Measurements from ENCODE around the gene IL27RA. TPM values are rescaled to one million over a fixed set of nuclear protein-coding genes. Genes with fewer than 3 reads are reported as not detected.

Gene IL27RA
- total RNA-seq, 4 donors from 2014 or later, result 3.0 to 5.5 (median 4.5) TPM

- 100% methylated on average over 1 of the region's 1 CpG for WGBS
- peaks cover 11 to 19% (median 12%) of the 10 kb centered on the region in 4 donors for H3K4me1 ChIP-seq
- no peak overlapping the region for H3K4me3 ChIP-seq
- no peak for TF ChIP-seq EP300 (IDR thresholded peaks at IDR 0.05)
- TF ChIP-seq CTCF (IDR thresholded peaks at IDR 0.05), result no peak
- no peak for TF ChIP-seq POLR2A (IDR thresholded peaks at IDR 0.05; ENCODE audit: low read depth)
- H3K27ac ChIP-seq (replicated peaks in 1 of 4), result no peak overlapping the region
- H3K9me3 ChIP-seq, result peaks cover 0 to 6% (median 0%) of the 10 kb centered on the region in 4 donors
- peaks cover 0 to 19% (median 11%) of the 10 kb centered on the region in 4 donors for H3K36me3 ChIP-seq
- H3K27me3 ChIP-seq, result no peaks in the 10 kb centered on the region
- intact Hi-C loops (cut with DNase I), result no loop called here
- no peak for DNase-seq (ENCODE audit: extremely low spot score)
Observed at GRCh38 chr19:13998426-13998825, 33.1 kb upstream of the IL27RA start.

- intact Hi-C loops (cut with DNase I), result no loop called here
- peaks cover 0 to 6% (median 0%) of the 10 kb centered on the region in 4 donors for H3K9me3 ChIP-seq
- H3K4me1 ChIP-seq, result peaks cover 12 to 26% (median 18%) of the 10 kb centered on the region in 4 donors
- 100% methylated on average over 3 of the region's 3 CpGs for WGBS
- H3K4me3 ChIP-seq, result no peak overlapping the region
- DNase-seq (ENCODE audit: extremely low spot score), result no peak
- H3K27me3 ChIP-seq, result no peaks in the 10 kb centered on the region
- TF ChIP-seq POLR2AphosphoS5 (IDR thresholded peaks at IDR 0.05), result no peak
- TF ChIP-seq EP300 (IDR thresholded peaks at IDR 0.05), result no peak
- TF ChIP-seq POLR2A (IDR thresholded peaks at IDR 0.05; ENCODE audit: low read depth), result no peak
- no peak for TF ChIP-seq CTCF (IDR thresholded peaks at IDR 0.05)
- H3K36me3 ChIP-seq, result peaks cover 0 to 19% (median 10%) of the 10 kb centered on the region in 4 donors
- H3K27ac ChIP-seq (replicated peaks in 1 of 4), result no peak overlapping the region
Observed at GRCh38 chr19:13999085-13999484, 32.5 kb upstream of the IL27RA start.

- WGBS, result 90% methylated on average over 13 of the region's 13 CpGs
- no peak for TF ChIP-seq CTCF (IDR thresholded peaks at IDR 0.05)
- no peak for TF ChIP-seq POLR2AphosphoS5 (IDR thresholded peaks at IDR 0.05)
- TF ChIP-seq EP300 (IDR thresholded peaks at IDR 0.05), result no peak
- no peak for TF ChIP-seq POLR2A (IDR thresholded peaks at IDR 0.05; ENCODE audit: low read depth)
- Histone ChIP-seq H3K27ac (replicated peaks in 1 of 4) (no peak overlapping the region), H3K27me3 (no peaks in the 10 kb centered on the region), H3K4me3 (no peak overlapping the region), H3K36me3 (peaks cover 0 to 13% (median 7%) of the 10 kb centered on the region in 4 donors), H3K4me1 (peaks cover 23 to 35% (median 34%) of the 10 kb centered on the region in 4 donors), H3K9me3 (peaks cover 0 to 6% (median 0%) of the 10 kb centered on the region in 4 donors)
- DNase-seq (ENCODE audit: extremely low spot score), result no peak
- intact Hi-C loops (cut with DNase I), result loop anchor here (5.0 kb wide), 1 partner anchor 49 kb away; the partner anchor contains the start of gene DCAF15
Observed at GRCh38 chr19:14000691-14001375, 30.7 kb upstream of the IL27RA start.

GRCh38 chr19:14002571-14003250 is 28.9 kb upstream of the IL27RA start:
- Histone ChIP-seq H3K4me1 (peaks cover 23 to 41% (median 38%) of the 10 kb centered on the region in 4 donors), H3K4me3 (no peak overlapping the region), H3K36me3 (peaks cover 0 to 3% (median 0%) of the 10 kb centered on the region in 4 donors), H3K27me3 (no peaks in the 10 kb centered on the region), H3K9me3 (peaks cover 0 to 6% (median 0%) of the 10 kb centered on the region in 4 donors), H3K27ac (replicated peaks in 1 of 4) (peak overlapping the region; percentile 97 to 100 (median 99))
- WGBS, result 66% methylated on average over 12 of the region's 13 CpGs
- intact Hi-C loops (cut with DNase I), result loop anchor here (5.0 kb wide), 1 partner anchor 50 kb away; the partner anchor contains the start of gene DCAF15
- DNase-seq (ENCODE audit: extremely low spot score), result no peak
- no peak for TF ChIP-seq EP300 (IDR thresholded peaks at IDR 0.05)
- TF ChIP-seq POLR2AphosphoS5 (IDR thresholded peaks at IDR 0.05), result no peak
- no peak for TF ChIP-seq CTCF (IDR thresholded peaks at IDR 0.05)
- TF ChIP-seq POLR2A (IDR thresholded peaks at IDR 0.05; ENCODE audit: low read depth), result no peak

Data from esophagus muscularis mucosa (tissue), 4 donors.